PC-9 (cell line): ENCODE results near the gene LIMA1. TPM values are rescaled to one million over a fixed set of nuclear protein-coding genes. Genes with fewer than 3 reads are reported as not detected.
A peak's percentile ranks its signal among the peaks of the same experiment; 100 is the strongest.
"Not testable (repeated sequence)": the region's sequence is repeated elsewhere in the genome, so short reads cannot be mapped to it uniquely, and the experiment has no call there.

Experiments
- BruUV-seq: library from RNA; stranded (reverse); fragments of 400-500 nt; replicated peaks from 2 replicates; lab custom pipeline; 2021; lab: Mats Ljungman, UMichigan
- CTCF ChIA-PET: fragments of 300-600 bp; sonication (Branson Sonifier 250); formaldehyde crosslinking; loops from one replicate; lab custom pipeline; 2022; ENCODE audit warnings: antibody characterized with exemption; lab: Charles Lee
- POLR2A ChIA-PET: fragments of 300-600 bp; sonication (Branson Sonifier 250); formaldehyde crosslinking; loops from one replicate; lab custom pipeline; 2022; ENCODE audit warnings: antibody characterized with exemption; ENCODE audit not compliant: unreplicated experiment; lab: Charles Lee
- DNase-seq, 2 experiments: peaks; one replicate each; pipeline versions ENCODE4 v3.0.0 to v3.0.0-alpha.2; 2015 to 2022; ENCODE audit warnings: mixed read lengths in 1 of 2
- H2AFZ ChIP-seq: fragments of 200-600 bp; sonication (generic); 2 replicates; pipeline ENCODE4 v1.8.1; 2017; ENCODE audit warnings: antibody characterized with exemption
- H3F3A ChIP-seq: fragments of 200-600 bp; sonication (generic); 2 replicates; pipeline ENCODE4 v1.8.1; 2017; ENCODE audit warnings: antibody characterized with exemption, mild to moderate bottlenecking, low read depth; ENCODE audit not compliant: insufficient read depth
- H3K27ac ChIP-seq: fragments of 200-600 bp; sonication (generic); 2 replicates; pipeline ENCODE4 v1.6.1; 2016; ENCODE audit warnings: mixed run types
- H3K27me3 ChIP-seq: fragments of 200-600 bp; sonication (generic); 2 replicates; pipeline ENCODE4 v1.6.1; 2016; ENCODE audit warnings: low read depth, mixed run types; ENCODE audit not compliant: insufficient read depth
- H3K36me3 ChIP-seq: fragments of 200-600 bp; sonication (generic); 2 replicates; pipeline ENCODE4 v1.6.1; 2016; ENCODE audit warnings: low read depth, mixed run types
- H3K4me1 ChIP-seq: fragments of 200-600 bp; sonication (generic); replicated peaks from 2 replicates; pipeline ENCODE4 v1.6.1; 2016; ENCODE audit warnings: mixed run types; ENCODE audit not compliant: insufficient read depth
- H3K4me2 ChIP-seq: fragments of 200-600 bp; sonication (generic); 2 replicates; pipeline ENCODE4 v1.6.1; 2017; ENCODE audit warnings: mixed run types
- H3K4me3 ChIP-seq: fragments of 200-600 bp; sonication (generic); 2 replicates; pipeline ENCODE4 v1.6.1; 2016; ENCODE audit warnings: mixed run types
- H3K79me2 ChIP-seq: fragments of 200-600 bp; sonication (generic); 2 replicates; pipeline ENCODE4 v1.6.1; 2017; ENCODE audit warnings: low read depth, mixed run types
- H3K9me2 ChIP-seq: fragments of 200-600 bp; sonication (generic); 2 replicates; pipeline ENCODE4 v1.8.1; 2017; ENCODE audit warnings: mild to moderate bottlenecking; ENCODE audit not compliant: insufficient read depth
- H3K9me3 ChIP-seq: fragments of 200-600 bp; sonication (generic); 2 replicates; pipeline ENCODE4 v1.8.1; 2016; ENCODE audit warnings: low read depth; ENCODE audit not compliant: insufficient read depth
- H4K20me1 ChIP-seq: fragments of 200-600 bp; sonication (generic); 2 replicates; pipeline ENCODE4 v1.8.1; 2017; ENCODE audit not compliant: insufficient read depth
- EZH2 ChIP-seq: fragments of 200-600 bp; sonication (generic); IDR thresholded peaks from 2 replicates; pipeline ENCODE4 v1.8.0; 2017; ENCODE audit warnings: antibody characterized with exemption, low read depth
- intact Hi-C: fragments of 100-400 bp; cut with micrococcal nuclease; formaldehyde crosslinking; loops from one replicate; pipeline ENCODE4 v1.10.0; 2022; ENCODE audit not compliant: unreplicated experiment
- total RNA-seq: library from RNA; stranded (reverse); gene quantifications from 2 replicates; pipeline ENCODE4 v1.2.3, GENCODE V29; 2021
- TF ChIP-seq, protein P1 (sequence below): fragments of 200-600 bp; sonication (generic); conservative IDR thresholded peaks from 2 replicates; pipeline ENCODE4 v1.6.1; 2017; ENCODE audit warnings: mixed run types, antibody characterized with exemption, mild to moderate bottlenecking, moderate library complexity

The LIMA1 gene
- total RNA-seq, 1 experiment from 2014 or later, result 98.6 TPM

DNA sequence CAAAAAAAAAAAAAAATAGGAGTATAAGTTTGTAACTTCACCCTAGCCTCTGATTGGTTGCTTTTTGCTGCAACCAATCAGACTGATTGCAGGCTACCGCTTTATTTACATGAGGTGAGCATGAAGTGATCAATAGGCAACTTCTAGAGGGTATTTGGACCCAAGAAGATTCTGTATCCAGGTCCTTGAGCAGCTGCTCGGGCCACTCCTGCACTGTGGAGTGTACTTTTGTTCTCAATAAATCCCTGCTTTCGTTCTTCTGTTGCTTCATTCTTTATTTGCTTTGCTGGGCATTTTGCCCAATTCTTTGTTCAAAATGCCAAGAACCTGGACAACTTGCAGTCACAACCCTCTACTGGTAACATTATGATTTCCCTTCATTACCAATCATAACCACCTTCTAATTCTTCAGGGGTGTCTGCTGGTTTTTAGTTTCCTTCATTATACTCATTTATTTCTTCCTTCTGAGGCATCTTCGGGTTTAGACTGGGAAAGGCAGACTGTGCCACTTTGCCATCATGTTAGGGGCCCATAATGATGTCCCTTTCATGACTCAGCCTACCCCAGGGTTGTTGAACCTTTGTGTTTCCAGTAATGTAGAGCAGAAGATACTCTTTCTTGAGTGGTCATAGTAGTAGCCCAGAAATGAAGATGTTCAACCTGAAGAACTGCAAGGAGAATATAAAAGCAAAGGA lies 43.4 kb upstream of the LIMA1 start:
- peak in 1 of 2 experiments; percentile 74 for DNase-seq
- peak overlapping the region; percentile 48 for H3K4me2 ChIP-seq
- H4K20me1 ChIP-seq, result no peaks in the 10 kb centered on the region
- ChIA-PET CTCF (no interaction called here), POLR2A (interaction anchor here (0.7 kb wide), 1 partner anchor 159 kb away, joined by 5 read pairs; no protein-coding TSS in a partner anchor)
- no peaks in the 10 kb centered on the region for H3K36me3 ChIP-seq
- H3K27ac ChIP-seq, result peak overlapping the region; percentile 30
- no peaks in the 10 kb centered on the region for H3K9me2 ChIP-seq
- no TSS peak for BruUV-seq
- peaks cover 24% of the 10 kb centered on the region; the same call in 1 of the 2 replicates for H3F3A ChIP-seq
- H3K4me1 ChIP-seq, result peaks cover 33% of the 10 kb centered on the region
- intact Hi-C loops, result loop anchor here (5.0 kb wide), 1 partner anchor 76 kb away; the partner anchor contains the start of gene LARP4
- peak overlapping the region; percentile 6; the same call in 1 of the 2 replicates for H3K4me3 ChIP-seq
- TF ChIP-seq, protein P1, sequence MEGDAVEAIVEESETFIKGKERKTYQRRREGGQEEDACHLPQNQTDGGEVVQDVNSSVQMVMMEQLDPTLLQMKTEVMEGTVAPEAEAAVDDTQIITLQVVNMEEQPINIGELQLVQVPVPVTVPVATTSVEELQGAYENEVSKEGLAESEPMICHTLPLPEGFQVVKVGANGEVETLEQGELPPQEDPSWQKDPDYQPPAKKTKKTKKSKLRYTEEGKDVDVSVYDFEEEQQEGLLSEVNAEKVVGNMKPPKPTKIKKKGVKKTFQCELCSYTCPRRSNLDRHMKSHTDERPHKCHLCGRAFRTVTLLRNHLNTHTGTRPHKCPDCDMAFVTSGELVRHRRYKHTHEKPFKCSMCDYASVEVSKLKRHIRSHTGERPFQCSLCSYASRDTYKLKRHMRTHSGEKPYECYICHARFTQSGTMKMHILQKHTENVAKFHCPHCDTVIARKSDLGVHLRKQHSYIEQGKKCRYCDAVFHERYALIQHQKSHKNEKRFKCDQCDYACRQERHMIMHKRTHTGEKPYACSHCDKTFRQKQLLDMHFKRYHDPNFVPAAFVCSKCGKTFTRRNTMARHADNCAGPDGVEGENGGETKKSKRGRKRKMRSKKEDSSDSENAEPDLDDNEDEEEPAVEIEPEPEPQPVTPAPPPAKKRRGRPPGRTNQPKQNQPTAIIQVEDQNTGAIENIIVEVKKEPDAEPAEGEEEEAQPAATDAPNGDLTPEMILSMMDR, result no peak
- no peak for TF ChIP-seq EZH2
- no peak overlapping the region for H2AFZ ChIP-seq
- no peaks in the 10 kb centered on the region for H3K27me3 ChIP-seq
- no peaks in the 10 kb centered on the region for H3K79me2 ChIP-seq
- H3K9me3 ChIP-seq, result no peaks in the 10 kb centered on the region

DNA sequence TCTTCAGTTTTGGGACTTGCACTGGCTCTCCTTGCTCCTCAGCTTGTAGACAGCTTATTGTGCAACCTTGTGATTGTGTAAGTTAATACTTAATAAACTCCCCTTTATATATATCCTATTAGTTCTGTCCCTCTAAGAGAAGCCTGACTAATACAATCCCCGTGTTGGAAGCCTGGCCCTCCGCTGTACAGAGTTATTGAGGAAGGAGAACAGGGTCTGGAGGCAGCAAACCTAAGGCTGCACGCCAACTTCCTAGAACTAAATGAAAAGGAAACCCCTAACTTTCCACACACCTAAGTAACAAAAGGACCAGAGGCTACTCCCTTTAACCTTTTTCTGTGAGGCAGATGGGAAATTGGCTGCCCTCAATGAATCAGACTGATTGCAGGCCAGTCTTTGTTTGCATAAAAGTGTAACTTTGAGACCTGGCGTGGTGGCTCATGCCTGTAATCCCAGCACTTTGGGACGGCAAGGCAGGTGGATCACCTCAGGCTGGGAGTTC lies 42.6 kb upstream of the LIMA1 start:
- POLR2A ChIA-PET, result interaction anchor here (0.7 kb wide), 1 partner anchor 158 kb away, joined by 5 read pairs; no protein-coding TSS in a partner anchor
- peak overlapping the region; percentile 6; the same call in 1 of the 2 replicates for H3K4me3 ChIP-seq
- peak overlapping the region; percentile 48 for H3K4me2 ChIP-seq
- H3K4me1 ChIP-seq, result peaks cover 26% of the 10 kb centered on the region
- intact Hi-C loops, result loop anchor here (5.0 kb wide), 1 partner anchor 76 kb away; the partner anchor contains the start of gene LARP4
- H4K20me1 ChIP-seq, result no peaks in the 10 kb centered on the region
- BruUV-seq, result no TSS peak
- no peak overlapping the region for H2AFZ ChIP-seq
- no peaks in the 10 kb centered on the region for H3K9me2 ChIP-seq
- TF ChIP-seq, protein P1, result no peak
- no peak for TF ChIP-seq EZH2
- H3K27ac ChIP-seq, result peak overlapping the region; percentile 30; the same call in 1 of the 2 replicates
- H3K27me3 ChIP-seq, result no peaks in the 10 kb centered on the region
- no peaks in the 10 kb centered on the region for H3K36me3 ChIP-seq
- peaks cover 24% of the 10 kb centered on the region; the same call in 1 of the 2 replicates for H3F3A ChIP-seq
- CTCF ChIA-PET, result no interaction called here
- no peaks in the 10 kb centered on the region for H3K9me3 ChIP-seq
- DNase-seq, result peak in 1 of 2 experiments; percentile 64
- H3K79me2 ChIP-seq, result no peaks in the 10 kb centered on the region

DNA sequence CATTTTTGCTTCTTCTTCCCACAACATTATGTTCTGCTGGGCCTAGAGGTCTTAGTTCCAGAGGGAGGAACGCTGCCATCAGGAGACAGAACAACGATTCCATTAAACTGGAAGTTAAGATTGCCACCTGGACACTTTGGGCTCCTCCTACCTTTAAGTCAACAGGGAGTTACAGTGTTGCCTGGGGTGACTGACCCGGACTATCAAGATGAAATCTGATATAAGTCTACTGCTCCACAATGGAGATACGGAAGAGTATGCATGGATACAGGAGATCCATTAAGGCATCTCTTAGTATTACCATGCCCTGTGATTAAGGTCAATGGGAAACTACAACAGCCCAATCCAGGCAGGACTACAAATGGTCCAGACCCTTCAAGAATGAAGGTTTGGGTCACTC lies 41.5 kb upstream of the LIMA1 start:
- H3F3A ChIP-seq, result peaks cover 24% of the 10 kb centered on the region; the same call in 1 of the 2 replicates
- H2AFZ ChIP-seq, H4K20me1 ChIP-seq, H3K27me3 ChIP-seq, H3K9me3 ChIP-seq, H3K79me2 ChIP-seq, H3K27ac ChIP-seq, CTCF ChIA-PET, POLR2A ChIA-PET, DNase-seq, H3K4me2 ChIP-seq, H3K4me3 ChIP-seq, BruUV-seq, H3K9me2 ChIP-seq, H3K36me3 ChIP-seq: not testable (repeated sequence)
- peaks cover 26% of the 10 kb centered on the region for H3K4me1 ChIP-seq
- intact Hi-C loops, result loop anchor here (5.0 kb wide), 1 partner anchor 78 kb away; the partner anchor contains the start of gene LARP4

DNA sequence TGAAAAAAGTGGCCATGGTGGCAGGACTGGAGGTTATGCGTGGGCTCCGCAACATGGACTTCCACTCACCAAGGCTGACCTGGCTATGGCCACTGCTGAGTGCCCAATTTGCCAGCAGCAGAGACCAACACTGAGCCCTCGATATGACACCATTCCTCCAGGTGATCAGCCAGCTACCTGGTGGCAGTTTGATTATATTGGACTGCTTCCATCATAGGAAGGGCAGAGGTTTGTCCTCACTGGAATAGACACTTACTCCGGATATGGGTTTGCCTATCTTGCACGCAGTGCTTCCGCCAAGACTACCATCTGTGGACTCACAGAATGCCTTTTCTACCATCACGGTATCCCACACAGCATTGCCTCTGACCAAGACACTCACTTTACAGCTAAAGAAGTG lies 40.8 kb upstream of the LIMA1 start:
- H3K9me3 ChIP-seq, H3K9me2 ChIP-seq, H3K79me2 ChIP-seq, DNase-seq, intact Hi-C loops, H3K4me3 ChIP-seq, H2AFZ ChIP-seq, CTCF ChIA-PET, H3K27me3 ChIP-seq, BruUV-seq, H3K36me3 ChIP-seq, H4K20me1 ChIP-seq, H3K4me2 ChIP-seq, H3K27ac ChIP-seq, POLR2A ChIA-PET: not testable (repeated sequence)
- Histone ChIP-seq H3F3A (peaks cover 24% of the 10 kb centered on the region; the same call in 1 of the 2 replicates), H3K4me1 (peaks cover 26% of the 10 kb centered on the region)
